GM12865 (cell line): ENCODE results near the gene ZIC3.

Source experiments
- DNase-seq: peaks from one replicate; pipeline ENCODE4 v3.0.0; 2010; ENCODE audit warnings: low read depth
- H3K4me3 ChIP-seq: 2 replicates; pipeline ENCODE4 v1.5.1; 2011; ENCODE audit warnings: mild to moderate bottlenecking, low read depth, low read length, control low read depth
- TF ChIP-seq, protein P1 (sequence below): IDR thresholded peaks from 2 replicates; pipeline ENCODE4 v1.5.1; 2011; ENCODE audit warnings: low read length, control low read depth, low read depth, inconsistent platforms; ENCODE audit not compliant: insufficient read depth; ENCODE audit errors: missing control alignments

Gene ZIC3

GRCh38 chrX:137566746-137567679 is 1.1 kb downstream of the ZIC3 start:
- DNase-seq: no peak
- no peak overlapping the region for H3K4me3 ChIP-seq
- TF ChIP-seq, protein P1, sequence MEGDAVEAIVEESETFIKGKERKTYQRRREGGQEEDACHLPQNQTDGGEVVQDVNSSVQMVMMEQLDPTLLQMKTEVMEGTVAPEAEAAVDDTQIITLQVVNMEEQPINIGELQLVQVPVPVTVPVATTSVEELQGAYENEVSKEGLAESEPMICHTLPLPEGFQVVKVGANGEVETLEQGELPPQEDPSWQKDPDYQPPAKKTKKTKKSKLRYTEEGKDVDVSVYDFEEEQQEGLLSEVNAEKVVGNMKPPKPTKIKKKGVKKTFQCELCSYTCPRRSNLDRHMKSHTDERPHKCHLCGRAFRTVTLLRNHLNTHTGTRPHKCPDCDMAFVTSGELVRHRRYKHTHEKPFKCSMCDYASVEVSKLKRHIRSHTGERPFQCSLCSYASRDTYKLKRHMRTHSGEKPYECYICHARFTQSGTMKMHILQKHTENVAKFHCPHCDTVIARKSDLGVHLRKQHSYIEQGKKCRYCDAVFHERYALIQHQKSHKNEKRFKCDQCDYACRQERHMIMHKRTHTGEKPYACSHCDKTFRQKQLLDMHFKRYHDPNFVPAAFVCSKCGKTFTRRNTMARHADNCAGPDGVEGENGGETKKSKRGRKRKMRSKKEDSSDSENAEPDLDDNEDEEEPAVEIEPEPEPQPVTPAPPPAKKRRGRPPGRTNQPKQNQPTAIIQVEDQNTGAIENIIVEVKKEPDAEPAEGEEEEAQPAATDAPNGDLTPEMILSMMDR: no peak

GRCh38 chrX:137567682-137568232 is 1.8 kb downstream of the ZIC3 start:
- H3K4me3 ChIP-seq: no peak overlapping the region
- TF ChIP-seq, protein P1: no peak
- DNase-seq: no peak

GRCh38 chrX:137568741-137569469 is 3.0 kb downstream of the ZIC3 start:
- TF ChIP-seq, protein P1: no peak
- no peak for DNase-seq
- H3K4me3 ChIP-seq: no peak overlapping the region

GRCh38 chrX:137569470-137569891 is 3.6 kb downstream of the ZIC3 start:
- DNase-seq: no peak
- no peak overlapping the region for H3K4me3 ChIP-seq
- TF ChIP-seq, protein P1: no peak

GRCh38 chrX:137573324-137574101 is 7.6 kb downstream of the ZIC3 start:
- no peak for DNase-seq
- TF ChIP-seq, protein P1: no peak
- H3K4me3 ChIP-seq: no peak overlapping the region

- no peak overlapping the region for H3K4me3 ChIP-seq
- TF ChIP-seq, protein P1: no peak
- DNase-seq: no peak
These were observed 8.3 kb downstream of the ZIC3 start for GRCh38 chrX:137574102-137574783.
